COLO829 (cell line): Measurements from ENCODE around the gene BRWD1.

ENCODE experiments used
- DNase-seq: peaks from one replicate; pipeline ENCODE4 v3.0.0; 2012; ENCODE audit warnings: low spot score

BRWD1 gene

DNA sequence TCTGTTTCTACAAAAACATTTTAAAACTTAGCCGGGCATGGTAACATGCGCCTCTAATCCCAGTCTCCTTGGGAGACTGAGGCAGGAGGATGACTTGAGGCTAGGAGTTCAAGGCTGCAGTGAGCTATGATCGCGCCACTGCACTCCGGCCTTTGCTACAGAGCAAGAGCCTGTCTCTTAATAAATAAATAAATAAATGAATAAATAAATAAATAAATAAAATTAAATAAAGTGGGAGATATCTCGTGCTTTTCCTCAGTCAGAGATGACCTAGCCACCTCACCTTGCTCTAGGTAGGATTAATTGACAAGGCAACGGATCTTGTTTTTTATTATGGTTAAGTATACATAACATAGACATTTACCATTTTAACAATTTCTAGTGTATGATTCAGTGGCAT is 14.3 kb upstream of the BRWD1 start:
- DNase-seq = no peak

DNA sequence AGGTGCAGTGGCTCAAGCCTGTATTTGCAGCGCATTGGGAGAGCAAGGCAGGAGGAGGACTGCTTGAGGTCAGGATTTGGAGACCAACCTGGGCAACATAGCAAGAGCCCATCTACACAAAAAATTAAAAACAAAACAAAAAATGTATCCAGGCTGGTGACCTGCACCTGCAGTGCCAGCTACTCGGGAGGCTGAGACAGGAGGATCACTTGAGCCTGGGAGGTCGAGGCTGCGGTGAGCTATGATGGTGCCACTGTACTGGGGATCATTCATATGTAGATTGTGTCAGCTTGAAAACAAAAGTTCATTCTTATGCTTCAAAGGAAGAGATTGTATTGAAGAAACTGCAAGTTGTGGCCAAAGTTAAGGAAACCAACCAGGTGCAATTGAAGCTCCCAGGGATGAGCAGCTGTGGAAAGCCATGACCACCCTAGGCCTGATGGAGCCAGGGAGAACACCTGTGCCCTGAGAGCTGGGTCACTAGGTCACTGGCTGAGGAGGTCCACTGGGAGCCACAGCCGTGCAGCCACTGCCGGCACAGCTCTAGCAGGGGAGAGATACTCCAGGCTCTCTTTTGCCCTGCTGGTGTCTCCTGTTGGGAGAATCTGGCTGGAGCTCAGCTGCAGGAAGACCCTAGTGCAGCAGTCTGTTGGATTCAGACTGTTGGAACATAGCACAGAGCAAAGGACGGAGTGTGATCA is 13.3 kb upstream of the BRWD1 start:
- no peak for DNase-seq

DNA sequence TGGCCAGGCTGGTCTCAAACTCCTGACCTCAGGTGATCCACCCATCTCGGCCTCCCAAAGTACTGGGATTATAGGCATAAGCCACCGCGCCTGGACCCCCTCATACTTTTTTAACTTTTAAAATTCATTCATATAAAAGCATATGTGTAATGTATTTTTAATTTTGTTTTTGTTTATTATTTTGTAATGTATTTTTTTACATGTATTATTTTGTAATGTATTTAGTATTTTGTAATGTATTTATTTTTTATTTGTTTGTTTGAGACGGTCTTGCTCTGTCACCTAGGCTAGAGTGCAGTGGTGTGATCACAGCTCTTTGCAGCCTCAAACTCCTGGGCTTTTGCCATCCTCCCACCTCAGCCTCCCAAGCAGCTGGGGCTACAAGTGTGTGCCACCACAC is 12.0 kb upstream of the BRWD1 start:
- DNase-seq = no peak

DNA sequence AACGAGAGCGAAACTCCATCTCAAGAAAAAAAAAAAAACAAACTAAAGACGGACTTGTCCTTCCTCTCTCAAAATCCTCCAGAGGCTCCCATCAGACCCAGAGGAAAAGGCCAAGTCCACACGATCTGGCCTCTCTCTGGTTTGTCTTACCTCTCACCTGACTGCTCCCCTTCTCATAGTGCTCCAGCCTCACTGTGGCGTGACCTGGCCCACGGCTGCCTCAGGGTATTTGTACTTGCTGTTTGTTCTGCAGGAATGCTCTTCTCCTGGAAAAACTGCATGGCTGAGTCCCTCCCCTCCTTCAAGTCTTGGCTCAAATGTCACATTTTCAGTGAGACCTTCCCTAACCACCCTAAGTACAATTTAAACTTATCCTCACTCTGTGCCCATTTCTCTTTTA is 8.0 kb upstream of the BRWD1 start:
- DNase-seq = no peak

DNA sequence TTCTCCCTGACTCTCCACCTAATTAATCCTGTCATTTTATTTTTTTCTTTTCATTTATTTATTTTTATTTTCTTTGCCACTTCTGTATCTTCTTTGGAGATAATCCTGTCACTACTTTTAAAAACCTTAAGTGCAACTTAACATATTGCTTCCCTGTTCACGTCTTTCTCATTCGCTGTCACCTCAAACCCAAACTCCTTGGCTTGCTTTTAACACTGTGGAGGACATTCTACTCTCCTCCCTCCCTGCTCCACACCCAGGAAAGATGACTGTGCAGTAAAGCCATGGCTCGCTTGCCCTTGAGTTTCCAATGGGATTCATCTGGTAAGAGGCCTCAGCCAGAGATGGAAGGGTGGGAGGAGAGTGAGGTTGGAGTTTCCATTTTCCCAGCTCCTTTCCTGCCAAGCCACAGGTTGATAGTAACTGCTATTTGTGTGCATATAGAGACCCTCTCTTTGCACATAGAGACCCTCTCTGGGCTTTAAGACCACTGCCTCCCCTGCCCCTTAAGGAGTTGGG is 6.4 kb upstream of the BRWD1 start:
- DNase-seq = no peak

DNA sequence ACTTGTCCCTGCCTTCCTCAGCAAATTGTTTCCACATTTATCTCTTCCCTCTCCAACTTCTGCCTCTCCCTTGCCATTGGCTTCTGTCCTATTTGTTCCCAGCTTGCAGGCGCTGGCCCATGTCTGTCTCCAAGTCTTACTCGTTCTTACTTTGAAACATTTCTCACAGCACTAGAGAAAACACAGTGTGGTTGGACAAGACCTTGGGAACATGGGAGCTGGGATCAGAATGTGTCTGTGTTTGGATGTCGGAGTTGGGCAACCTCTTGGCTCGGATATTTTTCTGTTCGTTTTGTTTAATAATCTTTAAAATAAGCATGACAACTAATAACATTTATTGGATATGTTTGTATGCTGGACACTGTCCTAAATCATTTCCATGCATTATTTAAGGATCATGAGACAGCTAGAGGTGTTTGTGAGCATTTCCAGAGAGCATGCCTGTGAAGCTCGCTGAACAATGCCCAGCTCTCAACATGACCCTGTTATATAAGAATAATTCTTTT is 5.9 kb upstream of the BRWD1 start:
- DNase-seq = no peak

DNA sequence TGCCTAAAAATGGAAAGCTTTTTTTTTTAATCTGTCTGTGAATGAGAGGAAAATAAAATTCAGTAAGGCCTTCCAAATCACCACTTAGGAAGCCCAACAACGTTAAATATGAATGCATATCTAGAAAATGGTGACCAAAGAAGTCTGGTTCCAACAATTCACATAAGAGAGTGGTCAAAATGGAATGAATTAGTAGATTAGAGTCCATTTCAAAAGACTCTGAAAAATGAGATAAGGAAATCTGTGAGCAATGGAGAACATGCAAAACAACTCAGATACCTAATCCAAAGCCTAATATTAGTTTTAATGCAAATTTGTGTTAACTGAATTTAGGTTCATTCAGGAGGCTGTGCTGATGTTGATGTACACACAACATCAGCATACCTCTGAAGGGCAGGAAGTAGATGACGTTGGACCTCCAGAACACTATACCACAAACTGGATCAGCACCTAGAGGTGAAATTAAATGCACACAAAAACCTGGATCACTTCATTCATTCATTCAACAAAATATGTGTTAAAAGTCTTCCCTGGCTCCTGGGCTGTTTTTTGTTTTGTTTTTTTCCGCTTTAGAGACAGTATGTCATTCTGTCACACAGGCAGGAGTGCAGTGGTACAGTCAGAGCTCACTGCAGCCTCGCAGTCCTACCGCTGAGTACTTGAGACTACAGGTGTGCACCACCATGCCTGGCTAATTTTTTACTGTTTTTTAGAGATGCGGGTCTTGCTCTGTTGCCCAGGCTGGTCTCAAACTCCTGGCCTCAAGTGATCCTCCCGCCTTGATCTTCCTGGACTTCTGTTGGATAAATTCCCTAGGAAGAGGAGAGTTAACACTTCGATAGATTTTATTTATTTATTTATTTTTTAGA is 4.9 kb upstream of the BRWD1 start:
- DNase-seq = no peak

DNA sequence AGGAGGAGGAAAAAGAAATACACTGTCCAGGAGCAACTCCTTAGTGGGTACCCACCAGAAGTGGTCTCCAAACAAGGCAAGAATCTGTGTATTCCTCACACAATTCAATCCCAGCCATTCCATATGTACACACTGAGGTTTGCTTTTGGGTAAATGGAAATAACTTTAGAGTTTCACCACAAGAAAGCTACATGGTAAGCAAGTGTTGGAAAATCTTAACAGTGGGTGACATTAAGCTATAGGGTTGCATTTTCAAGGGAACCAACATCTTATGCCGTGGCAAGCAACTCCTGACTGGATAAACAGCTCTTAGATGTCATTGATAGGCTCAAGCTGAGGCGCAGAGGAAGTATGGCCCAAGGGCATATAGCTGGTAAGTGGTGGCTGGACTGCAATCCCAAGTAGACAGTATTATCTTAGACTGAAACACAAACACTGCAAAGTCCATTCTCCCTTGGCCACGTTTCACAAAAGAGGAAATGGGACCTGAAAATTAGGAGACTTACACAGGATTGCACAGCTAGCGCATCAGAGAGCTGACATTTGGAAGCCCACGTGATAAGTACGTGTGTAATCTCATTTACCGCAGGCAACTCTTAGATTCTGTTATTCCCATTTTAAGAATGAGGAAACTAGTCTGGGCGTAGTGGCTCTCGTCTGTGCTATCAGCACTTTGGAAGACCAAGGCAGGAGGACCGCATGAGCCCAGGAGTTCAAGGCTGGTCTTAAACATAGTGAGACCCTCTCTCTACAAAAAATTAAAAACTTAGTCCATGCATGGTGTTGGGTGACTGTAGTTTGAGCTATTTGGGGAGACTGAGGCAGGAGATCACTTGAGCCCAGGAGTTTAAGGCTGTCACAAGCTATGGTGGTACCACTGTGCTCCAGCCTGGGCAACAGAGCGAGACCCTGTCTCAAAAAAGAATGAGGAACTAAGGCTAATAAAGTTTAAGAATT is 4.0 kb upstream of the BRWD1 start:
- peak; percentile 49 for DNase-seq

DNA sequence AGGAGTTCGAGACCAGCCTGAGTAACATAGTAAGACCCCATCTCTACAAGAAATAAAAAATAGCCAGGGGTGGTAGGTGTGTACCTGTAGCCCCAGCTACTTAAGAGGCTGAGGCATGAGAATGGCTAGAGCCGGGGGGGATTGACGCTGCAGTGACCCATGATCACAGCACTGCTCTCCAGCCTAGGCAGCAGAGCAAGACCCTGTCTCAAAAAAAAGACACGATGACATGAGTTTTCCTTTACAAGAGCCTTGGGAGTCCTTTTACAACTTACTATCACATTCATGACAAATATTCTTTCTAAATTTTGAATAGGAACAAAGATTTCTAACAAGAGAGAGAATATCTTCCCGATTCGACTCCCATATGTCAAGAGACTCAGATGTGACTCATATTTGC is 3.3 kb upstream of the BRWD1 start:
- peak; percentile 22 for DNase-seq

DNA sequence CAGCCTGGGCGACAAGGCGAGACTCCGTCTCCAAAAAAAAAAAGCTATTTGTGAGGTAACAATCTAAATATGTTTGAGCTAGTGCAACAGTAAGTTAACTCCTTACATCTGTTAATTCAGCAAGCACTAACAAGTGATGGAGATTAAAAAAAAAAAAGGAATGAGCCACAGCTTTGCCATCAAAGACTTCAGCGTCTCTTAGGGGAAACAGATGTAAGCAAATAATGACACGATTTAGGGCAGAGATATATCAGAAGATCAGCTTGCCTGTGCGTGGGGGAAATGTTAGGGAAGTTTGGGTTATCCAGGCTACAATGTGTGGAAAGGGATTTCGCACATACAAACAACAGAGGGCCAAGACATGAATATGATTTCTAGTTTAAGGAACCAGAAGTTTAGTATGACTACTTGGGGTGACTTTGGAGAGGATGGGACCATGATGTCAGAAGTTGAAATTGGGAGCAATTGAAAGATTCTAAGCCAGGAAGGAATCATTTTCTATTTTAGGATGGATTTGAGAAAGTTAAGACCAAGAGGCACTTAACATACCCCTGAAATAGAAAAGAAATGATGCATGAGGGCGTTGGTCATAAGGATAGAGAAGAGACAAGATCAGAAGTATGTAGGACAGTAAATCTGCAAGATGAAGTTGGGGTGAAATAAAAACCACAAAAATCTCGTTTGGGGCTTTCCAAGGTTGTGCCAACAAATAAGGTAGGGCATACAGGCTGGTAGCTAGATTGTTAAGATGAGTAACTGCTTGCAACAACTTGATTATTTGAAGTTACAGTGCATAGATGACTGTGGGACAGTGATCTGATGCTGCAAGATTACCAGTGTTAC is 2.4 kb upstream of the BRWD1 start:
- DNase-seq = no peak

DNA sequence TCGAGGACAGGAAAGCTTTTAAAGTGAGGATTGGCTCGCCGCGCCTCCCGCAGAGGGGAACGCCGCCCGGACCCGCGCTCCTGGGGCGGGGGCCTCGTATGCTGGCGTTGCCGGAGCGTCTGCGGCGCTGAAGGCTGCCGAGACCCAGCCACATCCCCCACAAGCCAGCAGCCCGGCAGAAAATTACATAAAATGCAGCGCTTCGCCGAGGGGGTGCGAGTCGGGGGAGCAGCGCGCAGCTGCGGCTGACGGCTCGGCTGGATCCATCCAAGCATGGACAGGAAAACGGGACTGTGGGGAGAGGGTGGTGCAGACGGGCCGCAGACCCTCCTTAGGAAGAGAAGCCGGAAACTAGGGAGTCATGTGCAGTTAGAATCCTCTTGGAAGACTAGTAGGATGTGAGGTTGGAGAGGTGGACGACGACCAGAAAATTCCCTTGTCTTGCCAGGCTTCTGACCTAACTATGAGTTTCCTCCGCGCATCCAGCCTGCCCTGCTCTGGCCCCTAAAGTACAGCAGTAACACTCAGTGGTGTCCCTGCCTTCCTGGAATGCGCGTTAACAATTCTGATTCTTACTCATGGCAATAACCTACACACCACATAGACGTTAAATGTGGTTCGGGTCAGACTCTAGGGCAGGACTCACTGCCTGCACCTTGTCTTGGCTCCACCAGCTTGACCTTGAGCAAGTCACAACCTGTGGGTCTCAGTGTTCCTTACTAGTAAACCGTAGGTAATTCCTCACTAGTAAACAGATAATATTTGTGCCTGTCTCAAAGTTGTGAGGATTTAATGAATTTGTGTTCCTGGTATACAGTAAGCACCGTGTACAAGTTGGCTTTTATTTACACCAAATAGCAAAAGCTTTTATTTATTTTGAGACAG is 953 bp upstream of the BRWD1 start:
- DNase-seq = peak; percentile 16

DNA sequence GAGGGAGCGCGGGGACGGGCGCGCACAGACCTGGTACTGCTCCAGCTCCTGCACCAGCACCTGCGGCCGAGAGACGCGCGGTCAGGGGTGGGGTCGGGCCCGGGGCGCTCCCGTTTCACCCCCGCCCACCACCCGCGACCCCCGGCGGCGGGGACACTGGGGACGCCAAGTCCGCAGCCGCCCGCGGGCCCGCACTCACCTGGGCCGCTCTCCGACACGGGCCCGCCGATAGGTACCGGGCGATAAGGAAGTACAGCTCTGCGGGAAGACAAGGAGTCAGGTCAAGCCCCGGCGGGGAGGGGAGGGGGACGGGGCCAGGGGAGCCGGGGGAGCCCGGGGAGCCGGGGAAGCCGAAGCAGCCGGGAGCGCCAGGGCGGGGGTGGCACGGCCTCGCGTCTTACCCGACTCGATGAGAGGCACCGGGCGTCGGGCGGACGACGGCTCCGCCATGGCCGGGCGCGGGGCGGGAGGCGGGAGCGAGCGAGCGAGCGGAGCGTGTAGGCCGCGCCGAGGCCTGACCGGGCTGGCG is 326 bp downstream of the BRWD1 start:
- no peak for DNase-seq

DNA sequence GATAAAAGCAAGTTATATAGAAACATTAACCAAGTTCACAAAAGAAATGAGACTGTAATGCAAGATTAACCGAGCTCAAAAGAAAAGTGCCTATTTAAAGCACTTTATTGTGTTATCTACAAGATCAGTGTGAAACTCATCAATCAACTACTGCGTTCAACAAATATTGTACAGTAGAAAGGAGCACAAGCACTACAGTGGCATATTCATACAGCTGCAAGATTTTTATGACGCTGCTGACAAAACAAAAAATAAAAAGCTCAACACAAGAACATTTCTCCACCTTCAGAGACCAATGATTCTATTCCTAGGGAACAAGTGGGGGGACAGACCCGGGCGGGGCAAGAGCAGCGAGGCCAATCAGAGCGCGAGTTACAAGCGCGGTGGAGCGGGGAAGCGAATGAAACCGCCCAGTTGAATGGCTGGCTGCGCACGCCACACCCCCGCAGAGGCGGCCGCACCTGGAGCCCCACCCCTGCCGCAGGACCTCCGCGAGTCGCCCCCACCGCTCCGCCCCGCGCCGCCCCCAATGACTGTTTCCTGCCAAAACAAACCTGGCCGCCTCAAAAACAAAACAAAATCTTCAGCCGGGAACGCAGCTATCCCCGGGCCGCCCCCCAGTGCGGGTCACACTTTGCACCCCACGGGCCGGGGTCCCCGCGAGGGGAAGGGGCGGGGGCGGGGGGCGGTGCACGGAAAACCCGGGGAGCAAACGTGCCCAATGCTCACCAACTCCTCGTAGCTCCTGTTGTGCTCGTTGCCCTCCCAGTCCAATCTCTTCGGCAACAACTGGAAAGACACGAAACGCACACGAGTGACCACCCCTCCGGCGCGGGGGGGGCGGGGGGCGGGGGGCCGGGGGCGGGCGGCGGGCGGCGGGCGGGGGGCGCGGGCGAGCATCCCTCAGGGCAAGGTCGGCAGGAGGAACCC is 1.1 kb downstream of the BRWD1 start:
- DNase-seq = peak; percentile 97

DNA sequence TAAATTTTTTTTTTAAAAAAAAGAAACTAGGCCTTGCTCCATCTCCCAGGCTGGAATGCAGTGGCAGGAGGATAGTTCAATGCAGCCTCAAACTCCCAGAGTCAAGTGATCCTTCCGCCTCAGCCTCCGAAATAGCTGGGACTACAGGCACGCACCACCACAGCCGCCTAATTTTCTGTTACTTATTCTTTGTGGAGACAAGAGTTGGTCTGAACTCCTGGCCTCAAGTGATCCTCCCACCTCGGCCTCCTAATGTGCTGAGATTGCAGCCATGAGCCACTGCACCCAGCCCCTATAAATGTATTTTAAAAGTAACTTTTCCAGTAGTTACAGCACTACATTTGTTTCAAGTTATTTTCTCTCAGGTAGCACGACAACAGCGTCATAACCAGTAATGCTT is 2.3 kb downstream of the BRWD1 start:
- no peak for DNase-seq

DNA sequence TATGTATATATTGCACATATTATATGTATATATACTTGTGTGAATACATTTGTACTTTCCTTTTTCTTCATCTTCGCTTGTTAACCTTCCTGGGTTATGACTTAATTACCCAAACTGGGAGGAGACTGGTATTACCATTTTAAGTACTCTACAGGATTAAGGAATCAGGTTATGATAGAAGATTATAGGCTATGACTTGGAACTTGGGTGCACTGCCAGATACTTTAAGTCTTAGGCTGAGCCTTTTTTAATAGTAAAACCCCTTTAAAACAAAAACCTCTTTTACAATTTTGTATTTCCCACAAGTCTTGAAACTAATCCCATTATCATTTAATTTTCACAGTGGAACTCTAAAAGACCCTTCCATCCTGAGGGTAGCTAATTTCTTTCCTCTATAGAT is 6.0 kb downstream of the BRWD1 start:
- DNase-seq = no peak

DNA sequence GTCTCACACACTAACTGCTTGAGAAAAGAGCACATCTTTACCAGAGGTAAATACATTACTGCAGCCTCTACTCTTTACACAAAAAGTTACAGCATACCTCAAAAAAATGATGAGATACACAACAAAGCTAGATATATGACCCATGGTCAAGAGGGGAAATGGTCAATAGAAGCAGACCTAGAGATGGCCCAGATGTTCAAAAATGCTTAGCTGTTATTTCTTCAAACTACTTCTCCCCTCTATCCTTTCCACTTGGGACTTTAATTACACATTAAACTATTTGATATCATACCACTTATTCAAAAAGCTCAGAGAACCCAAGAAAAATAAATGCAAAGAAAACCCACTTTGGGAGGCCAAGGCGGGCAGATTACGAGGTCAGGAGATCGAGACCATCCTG is 12.8 kb downstream of the BRWD1 start:
- DNase-seq = no peak

DNA sequence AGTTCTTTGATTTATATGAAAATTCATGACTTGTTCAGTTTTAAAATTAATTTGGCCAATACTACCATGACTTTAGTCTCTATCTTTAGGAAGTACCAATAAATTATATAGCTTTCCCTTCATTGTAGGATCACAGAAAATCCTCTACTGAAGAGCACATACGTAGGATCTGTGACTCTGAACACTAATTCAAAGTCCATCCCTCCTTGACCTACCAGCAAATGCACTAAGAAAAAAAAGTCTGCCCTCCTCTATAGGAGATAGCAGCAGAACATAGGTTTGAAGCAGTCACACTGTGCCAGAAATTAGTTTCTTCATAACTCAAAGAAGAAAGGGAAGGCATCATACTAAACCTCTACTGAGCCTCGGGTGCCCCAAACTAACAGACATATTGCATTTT is 16.5 kb downstream of the BRWD1 start:
- DNase-seq = no peak

DNA sequence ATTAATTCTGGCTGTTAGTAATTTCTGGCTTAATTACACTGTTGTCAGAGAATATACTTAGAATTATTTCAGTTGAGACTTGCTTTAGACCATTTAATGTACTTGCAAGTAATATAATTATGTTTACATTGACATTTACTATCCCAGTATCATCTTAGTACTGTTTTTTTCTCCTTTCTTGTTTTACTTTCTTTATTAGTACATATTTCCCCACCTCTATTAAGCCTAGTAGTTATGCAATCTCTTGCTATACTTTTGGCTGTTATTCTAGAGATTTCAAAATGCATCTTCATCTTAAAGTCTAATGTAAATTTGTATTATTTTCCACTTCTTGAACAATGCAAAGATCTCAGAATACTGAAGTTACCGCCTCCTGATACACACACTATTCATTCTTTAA is 24.4 kb downstream of the BRWD1 start:
- DNase-seq = no peak

DNA sequence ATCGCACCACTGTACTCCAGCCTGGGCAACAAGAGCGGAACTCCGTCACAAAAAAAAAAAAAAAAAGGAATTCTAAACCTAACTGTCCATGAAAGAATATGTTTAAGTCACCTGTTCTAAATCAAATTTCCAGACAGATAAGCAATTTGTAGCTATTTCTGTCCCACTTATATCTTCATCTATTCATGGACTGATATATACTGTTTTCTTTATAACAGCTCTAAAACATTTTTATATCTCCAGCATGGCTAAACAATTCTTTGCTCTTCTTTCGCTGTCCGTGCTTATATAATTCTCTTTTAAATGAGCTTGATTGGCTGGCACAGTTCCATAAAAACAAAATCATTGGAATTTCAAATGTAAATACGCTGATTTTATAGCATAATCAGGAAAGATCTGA is 30.5 kb downstream of the BRWD1 start:
- DNase-seq = no peak
